NCI-H146 treated with DMSO at 0.1 percent for 48 hours (cell line): ENCODE results near the gene TPM3.
"Not testable (repeated sequence)": the region's sequence is repeated elsewhere in the genome, so short reads cannot be mapped to it uniquely, and the experiment has no call there.

Experiments
- DNase-seq: peaks from one replicate; lab custom pipeline; 2025; ENCODE audit not compliant: unreplicated experiment; lab: John Stamatoyannopoulos, UW

Gene TPM3

DNA sequence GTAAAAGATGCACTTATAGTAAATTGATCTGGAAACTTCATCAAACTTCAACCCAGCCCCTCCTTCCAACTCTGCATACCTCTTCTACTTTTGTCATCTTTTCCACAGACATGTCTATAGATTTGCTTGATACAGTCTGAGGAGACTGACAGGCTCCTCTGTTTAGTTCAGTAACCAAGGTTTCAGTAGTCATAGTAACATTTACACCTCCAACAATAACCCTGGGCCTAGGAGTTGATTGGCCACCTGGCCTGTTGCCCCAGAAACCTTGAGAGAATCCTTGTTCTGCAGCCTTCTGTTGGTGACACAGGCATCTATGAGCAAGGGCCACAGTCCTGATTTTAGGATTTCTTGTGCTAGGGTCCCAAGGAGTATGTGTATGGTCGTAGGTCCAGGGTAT is 14.3 kb upstream of the TPM3 start, which contains the start of gene CFAP141:
Gene CFAP141, minus strand, starts transcription at position 138 of the 400 bp plus-strand sequence. Its CDS starts 26 bp downstream, at position 112.
- DNase-seq, result no peak

DNA sequence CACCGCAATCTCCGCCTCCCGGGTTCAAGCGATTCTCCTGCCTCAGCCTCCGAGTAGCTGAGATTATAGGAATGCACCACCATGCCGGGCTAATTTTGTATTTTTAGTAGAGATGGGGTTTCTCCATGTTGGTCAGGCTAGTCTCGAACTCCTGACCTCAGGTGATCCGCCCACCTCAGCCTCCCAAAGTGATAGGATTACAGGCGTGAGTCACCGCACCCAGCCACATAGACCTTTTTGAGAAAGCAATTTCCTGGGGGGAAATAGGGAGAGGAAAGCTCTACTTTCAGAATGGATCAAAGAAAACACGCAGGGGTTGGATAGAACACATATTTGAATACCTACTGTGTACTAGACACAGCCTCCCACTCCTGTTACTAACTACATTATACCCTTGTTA is 13.9 kb upstream of the TPM3 start:
- DNase-seq, result not testable (repeated sequence)

DNA sequence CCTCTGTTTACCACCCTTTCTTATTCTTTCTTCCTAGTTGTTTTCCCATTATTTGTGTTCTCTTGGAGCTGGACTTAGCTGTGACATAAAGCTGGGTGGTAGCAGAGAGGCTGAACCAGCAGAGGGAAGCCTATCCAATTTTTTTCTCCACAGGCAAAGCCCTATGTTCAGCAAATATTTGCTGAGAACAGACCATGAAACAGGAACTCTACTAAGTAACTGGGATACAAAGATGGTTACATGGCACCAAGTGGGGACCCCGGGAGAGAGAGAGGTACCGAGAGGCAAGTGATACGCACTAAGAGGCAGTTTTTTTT is 7.6 kb upstream of the TPM3 start:
- no peak for DNase-seq

GRCh38 chr1:154198756-154199562 is 7.1 kb upstream of the TPM3 start:
- peak; percentile 63 for DNase-seq

GRCh38 chr1:154193821-154194220 is 1.9 kb upstream of the TPM3 start:
- DNase-seq, result no peak

DNA sequence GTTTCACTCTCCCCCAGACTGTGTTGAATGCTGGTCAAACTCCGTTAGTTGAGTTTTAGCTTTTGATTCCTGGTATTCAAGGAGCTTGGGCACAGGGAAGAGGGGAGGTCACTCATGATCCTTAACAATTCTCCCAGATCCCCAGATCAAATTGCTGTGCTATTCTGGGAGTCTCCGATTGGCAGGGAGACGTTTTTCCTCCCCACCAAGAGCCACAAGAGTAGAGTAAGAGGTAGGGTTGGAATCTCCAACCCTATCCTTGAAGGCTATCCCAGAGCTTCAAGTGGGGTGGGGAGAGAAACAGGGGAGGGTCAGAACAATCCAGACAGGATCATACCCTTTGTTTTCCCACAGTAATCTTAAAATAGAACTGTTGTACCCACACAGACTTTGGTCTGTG is 576 bp upstream of the TPM3 start:
- DNase-seq, result no peak

- DNase-seq, result no peak
Observed at GRCh38 chr1:154190550-154190949, 1.4 kb downstream of the TPM3 start.

GRCh38 chr1:154186852-154187501 is 4.9 kb downstream of the TPM3 start:
- DNase-seq, result peak; percentile 68

- DNase-seq, result peak; percentile 95
Observed at GRCh38 chr1:154186177-154186576, 5.7 kb downstream of the TPM3 start.

GRCh38 chr1:154183046-154183915 is 8.6 kb downstream of the TPM3 start:
- peak; percentile 96 for DNase-seq

DNA sequence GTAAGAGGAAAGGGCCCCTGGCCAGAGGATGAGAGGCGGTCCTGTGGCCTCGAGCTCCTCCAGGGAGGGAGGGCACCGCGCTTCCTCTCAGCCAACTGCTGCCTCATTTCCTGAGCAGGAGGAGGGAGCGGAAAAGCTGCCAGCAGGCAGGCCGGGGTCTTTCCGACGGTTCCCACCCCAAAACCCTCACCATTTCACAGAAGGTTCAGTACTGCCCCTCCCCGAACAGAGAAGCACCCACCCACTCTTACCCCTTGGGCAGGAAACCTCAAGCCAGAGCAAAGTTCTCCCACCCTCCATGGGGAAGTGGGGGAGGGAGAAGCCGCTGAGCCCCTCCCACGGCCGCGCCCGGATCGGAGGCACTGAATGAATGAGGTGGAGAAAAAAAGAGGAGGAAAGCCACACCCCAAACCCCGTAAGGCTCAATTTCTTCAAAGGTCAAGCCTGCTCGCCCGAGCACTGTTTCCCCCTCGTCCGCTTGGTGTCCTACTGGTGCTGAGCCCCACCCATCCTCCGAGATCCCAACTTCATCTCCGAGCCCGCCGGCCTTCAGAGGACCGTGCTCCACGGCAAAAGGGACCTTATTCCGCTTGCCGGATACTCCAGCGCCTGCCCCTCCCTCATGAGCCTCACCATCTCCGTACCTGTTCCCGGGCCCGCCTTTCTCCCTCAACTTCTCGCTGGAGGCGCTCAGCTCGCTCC is 9.4 kb downstream of the TPM3 start:
- DNase-seq, result peak; percentile 22

DNA sequence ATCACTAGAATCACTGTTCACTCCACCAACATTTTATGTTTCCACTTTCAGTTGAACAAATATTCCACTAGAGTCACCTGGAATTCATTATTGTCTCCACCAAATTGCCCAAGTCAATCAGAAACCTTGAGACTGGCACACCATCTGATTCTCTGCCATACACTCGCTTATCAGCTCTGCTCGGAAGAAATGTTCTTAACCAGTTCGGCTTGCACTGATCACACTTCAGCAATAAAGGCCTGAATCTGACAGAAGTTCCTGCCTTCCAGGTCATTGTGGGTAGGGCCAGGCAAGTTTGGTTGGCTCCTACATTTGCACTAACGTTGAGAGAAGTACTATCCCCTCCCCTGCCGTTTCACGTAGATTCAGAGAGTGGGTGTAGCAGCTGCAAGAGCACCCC is 10.0 kb downstream of the TPM3 start:
- no peak for DNase-seq

DNA sequence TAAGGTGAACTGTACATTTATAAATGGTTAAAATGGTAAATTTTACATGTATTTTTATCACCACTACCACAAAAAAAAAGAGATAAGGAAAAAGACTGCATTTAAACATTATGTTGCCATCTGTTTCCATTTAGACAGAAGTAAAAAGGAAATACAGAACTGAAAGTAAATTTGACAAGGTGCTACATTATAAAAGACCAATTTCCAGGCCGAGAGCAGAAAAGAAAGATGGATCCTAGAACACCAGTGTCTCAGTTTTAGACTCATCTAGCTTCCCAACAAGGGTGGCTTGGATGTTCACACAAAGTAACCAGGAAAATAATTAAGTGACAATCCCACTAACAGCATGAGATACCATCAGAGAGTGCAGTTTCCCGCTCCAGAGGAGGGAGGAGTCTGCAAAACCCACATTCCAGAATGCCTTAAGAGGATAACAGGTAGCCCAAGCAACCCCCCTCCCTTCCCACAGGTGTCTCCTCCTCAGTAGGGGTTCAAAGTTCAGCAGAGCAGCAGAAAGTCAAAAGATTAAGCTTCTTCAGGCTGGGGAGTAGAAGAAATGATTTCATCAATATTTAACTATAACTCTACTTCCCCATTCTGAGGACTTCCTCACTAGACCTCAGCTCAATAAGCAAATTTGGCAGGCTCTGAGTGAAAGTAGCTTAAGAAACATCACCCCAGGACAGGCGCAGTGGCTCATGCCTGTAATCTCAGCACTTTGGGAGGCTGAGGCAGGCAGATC is 11.8 kb downstream of the TPM3 start:
- no peak for DNase-seq

GRCh38 chr1:154178911-154179811 is 12.7 kb downstream of the TPM3 start:
- DNase-seq, result no peak

- DNase-seq, result no peak
Observed at GRCh38 chr1:154178013-154178412, 13.9 kb downstream of the TPM3 start.

GRCh38 chr1:154176337-154176736 is 15.6 kb downstream of the TPM3 start:
- DNase-seq, result no peak

- DNase-seq, result no peak
Observed at GRCh38 chr1:154174654-154175053, 17.2 kb downstream of the TPM3 start.

DNA sequence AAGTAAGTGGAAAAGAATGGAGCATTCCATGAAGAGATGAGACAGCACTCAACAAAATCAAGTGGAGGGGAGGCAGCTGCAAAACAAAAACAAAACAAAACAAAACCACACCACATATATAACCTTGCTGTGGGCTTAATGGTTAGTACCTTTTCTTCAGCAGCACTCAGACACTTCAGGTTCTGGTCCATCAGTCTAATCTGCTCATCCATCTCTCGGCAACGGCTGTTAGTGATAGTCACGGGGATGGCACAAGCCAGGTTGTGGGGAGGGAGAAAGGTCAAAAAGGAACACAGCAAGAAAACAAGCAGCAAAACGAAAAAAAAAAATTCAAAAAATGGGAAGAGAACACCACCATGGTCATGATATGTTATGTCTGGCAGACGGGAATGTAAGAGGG is 20.0 kb downstream of the TPM3 start:
- DNase-seq, result no peak

DNA sequence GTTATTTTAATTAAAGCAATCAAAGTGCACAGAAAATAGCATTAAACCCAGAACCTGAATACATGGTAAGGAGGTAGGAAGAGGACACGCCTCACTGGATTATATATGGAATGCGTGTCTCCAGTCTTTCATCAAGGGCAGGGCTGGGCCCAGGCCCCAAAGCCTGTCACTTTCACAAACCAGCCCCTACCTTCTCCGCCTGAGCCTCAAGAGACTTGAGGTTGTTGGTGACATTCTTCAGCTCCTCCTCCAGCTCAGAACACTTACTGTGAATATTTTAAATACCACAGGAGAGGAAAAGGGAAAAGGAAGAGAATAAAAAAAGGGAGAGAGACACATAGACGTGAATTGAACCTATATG is 20.7 kb downstream of the TPM3 start:
- no peak for DNase-seq
